HG02938 (cell line): ENCODE data around the gene NAPA.

Experiments
- ATAC-seq: cut with Tn5 transposase; IDR thresholded peaks from one replicate; pipeline ENCODE4 v1.9.1; 2021; ENCODE audit warnings: mild to moderate bottlenecking, moderate library complexity; ENCODE audit not compliant: unreplicated experiment

The NAPA gene

DNA sequence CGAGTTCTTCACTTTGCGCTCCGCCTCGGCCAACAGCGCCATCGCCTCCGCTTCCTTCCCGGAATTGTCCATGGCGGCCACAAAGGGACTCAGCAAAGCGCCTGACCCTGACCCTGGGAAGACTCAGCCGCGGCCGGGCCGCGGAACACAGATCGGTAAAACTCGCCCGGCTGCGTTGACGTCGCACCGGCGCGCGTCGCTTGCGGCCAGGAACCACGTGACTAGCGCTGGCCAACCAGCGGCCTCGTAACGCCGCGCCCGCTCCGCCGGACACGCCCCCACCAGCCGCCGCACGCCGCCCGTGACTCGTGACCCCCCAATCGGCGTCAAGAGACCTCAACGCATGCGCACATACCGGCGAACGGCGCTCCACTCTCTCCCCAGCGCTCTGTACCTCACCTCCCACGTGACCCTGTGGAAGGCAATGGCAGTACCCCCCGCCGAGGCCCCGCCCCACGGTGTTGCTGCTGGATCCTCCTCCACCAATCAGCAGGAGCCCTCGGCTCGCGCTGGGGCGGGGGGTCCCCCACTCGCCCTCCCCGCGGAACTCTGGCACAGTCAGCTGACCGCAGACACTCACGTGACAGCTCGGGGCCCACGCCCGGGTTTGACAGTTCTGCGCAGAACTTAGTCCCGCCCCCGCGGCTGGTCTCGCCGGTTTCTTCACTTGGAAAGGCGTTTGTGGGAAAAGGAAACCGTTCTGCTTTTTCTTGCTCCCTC, at the start of gene NAPA:
TSS of gene NAPA (minus strand) at position 195 of the 720 bp plus-strand sequence. CDS start at position 72, 123 bp downstream.
- peak; percentile 81 for ATAC-seq

- ATAC-seq: no peak
Observed at GRCh38 chr19:47564081-47564480, 49.2 kb upstream of the NAPA start.

DNA sequence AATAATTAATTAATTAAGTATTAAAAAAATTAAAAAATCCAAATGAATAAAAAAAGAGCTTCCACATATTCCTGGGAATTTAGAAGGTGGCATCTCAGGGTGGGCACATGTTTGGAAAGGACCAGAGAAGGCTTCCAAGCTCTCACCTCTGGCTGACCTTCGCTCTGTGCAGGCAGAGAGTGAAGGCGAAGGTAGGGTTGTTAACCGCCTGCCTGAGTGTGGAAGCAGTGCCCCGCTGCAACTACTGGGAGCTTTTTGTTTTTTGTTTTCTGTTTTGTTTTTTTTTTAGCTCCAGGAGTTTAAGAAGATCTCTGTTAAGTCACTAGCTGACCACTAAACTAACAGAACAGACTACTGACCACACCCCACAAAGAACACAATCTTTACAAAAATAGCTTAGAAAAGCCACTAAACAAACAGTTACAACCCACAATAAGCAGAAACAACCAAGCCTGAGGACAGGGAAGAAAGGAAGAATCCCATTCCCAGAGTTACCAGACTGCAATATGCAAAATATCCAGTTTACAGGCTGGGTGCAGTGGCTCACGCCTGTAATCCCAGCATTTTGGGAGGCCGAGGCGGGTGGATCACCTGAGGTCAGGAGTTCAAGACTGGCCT, 46.7 kb upstream of the NAPA start:
- no peak for ATAC-seq

DNA sequence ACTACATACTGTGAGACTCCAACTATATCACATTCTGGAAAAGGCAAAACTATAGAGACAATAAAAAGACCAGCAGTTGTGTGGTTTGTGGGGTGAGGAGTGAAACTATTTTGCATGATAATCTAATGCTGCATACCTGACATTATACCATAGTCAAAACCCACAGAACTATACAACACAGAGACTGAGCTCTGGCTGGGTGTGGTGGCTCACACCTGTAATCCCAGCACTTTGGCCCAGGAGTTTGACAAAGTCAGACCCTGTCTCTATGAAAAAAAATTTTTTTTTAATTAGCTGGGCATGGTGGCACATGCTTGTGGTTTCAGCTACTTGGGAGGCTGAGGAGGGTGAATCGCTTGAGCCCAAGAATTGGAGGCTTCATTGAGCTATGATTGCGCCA, 46.1 kb upstream of the NAPA start:
- ATAC-seq: no peak

- ATAC-seq: no peak
Observed at GRCh38 chr19:47550129-47550528, 35.3 kb upstream of the NAPA start.

DNA sequence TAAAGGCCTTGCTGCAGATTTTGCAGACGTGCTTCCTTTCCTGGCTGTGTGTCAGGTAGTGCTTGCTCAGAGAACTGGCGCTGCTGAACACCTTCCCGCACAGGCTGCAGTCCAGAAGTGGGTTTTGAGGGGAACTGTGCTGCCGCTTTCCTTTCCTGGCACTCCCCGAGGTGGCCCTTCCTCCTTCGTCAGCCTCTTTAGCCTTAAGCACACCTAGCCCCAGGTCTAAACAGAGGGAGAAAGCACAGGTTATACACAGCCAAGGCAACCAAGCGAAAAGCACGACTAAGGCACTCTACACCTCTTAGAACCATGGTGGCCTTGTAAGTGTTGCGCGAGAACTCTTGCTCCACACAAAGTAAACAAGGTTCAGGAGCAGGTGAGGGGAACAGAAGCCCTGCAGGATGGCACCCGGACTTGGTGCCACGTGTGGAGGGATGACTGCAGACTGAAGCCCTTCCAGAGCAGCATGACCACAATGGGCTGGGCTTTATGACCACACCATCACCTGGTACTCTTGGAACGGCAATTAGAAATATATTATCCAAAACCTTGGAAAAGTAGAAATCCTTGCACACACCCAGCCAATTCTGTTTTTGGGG, 34.5 kb upstream of the NAPA start:
- no peak for ATAC-seq

DNA sequence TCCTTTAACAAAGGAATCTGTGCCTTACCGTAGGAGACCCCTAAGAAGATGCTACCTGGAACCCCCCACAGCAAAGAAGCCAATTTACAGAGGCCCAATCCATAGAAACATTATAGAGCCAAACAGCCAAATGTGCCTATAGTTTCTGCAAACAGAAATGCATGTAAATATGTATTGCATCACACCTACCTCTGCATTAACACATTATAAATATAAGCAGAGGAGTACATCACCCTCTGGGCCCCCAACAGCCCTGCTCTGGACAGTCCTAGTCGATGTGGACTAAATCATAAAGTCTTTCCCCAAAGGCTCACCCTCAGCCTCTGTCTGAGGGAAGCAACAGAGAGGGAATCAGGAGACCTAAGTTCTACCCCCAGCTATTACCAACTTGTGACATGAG, 32.3 kb upstream of the NAPA start:
- no peak for ATAC-seq

DNA sequence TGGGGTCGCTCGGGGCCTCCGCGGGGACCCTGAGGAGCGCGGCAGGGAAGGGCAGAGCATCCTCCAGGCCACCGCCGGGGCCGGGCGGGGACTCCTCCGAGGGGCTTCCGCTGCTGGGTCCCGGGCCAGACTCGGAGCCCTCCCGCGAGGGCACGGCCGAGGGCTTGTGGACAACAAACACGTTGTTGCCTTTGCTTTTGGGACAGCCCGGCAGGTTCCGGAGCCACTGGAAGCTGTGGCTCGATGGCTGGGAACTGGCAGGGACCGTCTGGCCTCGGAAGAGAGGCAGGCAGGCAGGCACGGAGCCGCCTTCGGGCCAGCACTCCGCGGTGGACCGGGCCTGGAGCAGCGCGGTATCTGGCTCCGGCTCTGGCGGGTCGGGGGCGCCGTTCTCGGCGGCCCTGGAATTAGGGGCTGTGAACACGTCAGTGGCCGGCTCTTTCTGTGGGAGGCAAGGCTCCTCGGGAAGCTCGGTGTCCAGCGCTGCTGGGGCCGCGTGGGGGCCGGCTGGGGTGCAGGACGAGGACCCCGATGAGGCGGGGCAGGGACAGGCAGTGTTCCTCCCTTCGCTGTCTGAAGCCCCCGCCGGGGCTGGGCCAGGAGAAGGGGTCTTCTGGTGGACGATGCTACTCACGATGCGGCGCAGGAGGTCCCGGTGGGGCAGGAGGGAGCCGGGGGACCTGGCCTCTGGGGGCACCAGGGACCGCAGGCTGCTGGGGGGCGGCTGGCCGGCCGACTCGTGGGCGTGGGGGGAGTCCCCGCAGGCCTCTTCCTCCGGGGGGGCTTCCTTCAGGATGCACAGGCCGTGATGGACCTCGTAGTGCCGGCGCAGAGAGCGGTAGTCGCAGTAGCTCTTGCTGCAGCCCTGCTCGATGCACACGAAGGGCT, 30.4 kb upstream of the NAPA start:
- ATAC-seq: no peak

GRCh38 chr19:47544476-47544875, 29.6 kb upstream of the NAPA start:
- no peak for ATAC-seq

DNA sequence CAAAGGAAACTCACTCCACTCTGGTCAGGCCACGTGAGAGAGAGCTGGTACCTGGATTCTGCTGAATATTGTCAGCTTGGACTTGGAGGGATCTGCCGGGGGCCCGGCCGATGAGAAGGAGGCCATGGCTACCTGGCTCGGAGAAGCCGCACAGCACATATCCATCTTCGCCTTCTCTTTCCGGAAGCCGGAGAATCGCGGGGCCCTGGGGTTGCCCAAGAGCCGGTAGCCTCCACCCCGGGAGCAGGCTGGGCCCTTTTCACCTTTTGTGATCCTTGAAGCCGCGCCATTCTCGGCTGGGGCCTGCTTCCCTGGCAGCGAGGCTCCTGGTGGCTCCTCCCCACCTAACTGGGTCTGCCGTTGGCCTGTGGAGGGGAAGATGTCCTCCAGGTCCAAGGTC, 29.2 kb upstream of the NAPA start:
- ATAC-seq: no peak

- ATAC-seq: no peak
Observed at GRCh38 chr19:47542030-47542475, 27.2 kb upstream of the NAPA start.

DNA sequence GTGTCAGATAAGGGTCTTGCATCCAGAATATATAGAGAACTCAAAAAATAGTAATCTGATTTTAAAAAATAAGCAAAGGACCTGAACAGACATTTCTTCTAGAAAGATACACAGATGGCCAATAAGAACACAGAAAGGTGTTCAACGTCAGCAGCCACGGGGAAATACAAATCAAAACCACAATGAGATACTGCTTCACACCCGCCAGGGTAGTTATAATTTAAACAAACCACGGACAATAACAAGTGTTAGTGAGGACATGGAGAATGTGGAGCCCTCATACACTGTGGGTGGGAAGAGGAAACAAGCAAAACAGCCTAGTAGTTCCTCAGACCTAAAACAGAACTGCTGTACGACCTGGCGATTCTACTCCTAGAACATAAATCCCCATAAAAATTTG, 26.7 kb upstream of the NAPA start:
- ATAC-seq: no peak

- no peak for ATAC-seq
Observed at GRCh38 chr19:47540748-47541147, 25.9 kb upstream of the NAPA start.

DNA sequence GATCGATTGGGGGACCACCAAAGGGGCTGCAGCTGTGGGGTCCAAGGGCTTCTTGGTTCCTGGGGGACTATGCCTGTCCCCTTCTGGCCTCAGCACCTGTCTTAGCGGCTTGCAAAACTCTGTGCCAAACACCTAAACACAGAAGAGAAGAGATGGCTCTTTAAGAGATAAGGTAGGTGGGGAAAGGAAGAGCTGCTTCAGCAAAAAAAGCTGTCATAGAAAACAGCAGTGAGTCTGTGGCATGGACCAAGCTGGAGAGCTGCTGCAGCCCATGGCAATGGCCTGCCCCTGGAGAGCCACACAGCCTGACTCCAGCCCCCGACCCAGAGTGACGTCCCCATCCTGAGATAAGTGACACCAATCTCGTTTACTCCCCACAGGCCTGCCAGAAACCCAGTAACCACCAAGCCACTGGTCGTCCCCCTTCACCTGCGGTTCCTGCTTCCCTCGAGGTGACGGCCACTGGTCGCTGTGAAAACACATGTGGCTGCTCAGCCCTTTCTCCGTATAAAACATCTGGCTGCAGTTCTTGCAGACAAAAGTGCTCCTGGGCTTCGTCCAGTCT, 25.0 kb upstream of the NAPA start:
- ATAC-seq: no peak

- no peak for ATAC-seq
Observed at GRCh38 chr19:47538812-47539211, 23.9 kb upstream of the NAPA start.

DNA sequence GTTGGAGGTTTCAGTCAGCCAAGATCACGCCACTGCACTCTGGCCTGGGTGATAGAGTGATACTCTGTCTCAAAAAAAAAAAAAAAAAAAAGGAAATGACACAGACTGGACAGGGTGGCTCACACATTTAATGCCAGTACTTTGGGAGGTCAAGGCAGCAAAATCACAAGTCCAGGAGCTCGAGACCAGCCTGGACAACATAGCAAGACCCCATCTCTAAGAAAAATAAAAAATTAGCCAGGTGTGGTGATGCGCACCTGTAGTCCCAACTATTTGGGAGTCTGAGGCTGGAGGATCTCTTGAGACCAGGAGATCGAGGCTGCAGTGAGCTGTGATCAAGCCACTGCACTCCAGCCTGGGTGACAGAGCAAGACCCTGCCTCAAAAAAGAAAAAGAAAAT, 22.6 kb upstream of the NAPA start:
- ATAC-seq: no peak

GRCh38 chr19:47534628-47535027, 19.8 kb upstream of the NAPA start:
- ATAC-seq: no peak

DNA sequence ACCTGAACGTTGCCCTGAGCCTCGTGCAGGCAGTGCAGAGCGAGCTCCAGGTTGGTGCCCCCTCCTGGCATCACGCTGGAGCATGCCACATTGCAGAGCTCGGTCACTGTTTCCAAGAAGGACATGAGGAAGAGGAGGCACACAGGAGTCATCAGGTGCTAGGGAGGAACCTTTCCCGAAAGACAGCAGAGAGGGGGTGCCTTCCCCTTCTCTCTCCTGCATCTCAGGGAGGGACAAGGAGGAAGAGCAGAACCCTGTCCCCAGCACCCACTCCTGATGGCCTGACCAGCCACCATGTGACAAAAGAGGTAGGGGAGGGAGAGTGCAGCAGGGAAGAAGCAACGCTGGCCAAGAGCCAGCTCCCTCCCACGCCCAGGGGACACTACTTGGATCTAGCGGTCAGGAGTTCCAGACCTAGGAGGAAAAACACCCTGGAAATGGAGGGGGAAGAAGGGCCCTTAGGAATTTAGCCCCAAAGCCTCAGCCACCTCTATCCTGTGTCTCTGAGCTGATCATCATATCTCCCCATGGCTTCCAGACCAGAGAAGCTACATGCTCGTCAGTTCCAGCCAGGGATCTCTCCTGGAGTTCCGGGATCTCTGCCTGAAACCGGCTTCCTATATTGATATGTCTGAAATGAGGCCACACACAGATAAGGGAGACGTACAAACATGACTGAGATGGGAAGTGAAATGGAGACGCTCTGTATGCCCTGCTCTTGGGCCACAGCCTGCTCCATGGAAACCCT, 17.0 kb upstream of the NAPA start:
- no peak for ATAC-seq

GRCh38 chr19:47529018-47529742, 14.3 kb upstream of the NAPA start:
- ATAC-seq: no peak

GRCh38 chr19:47526798-47527197, 11.9 kb upstream of the NAPA start:
- ATAC-seq: no peak
